ENCODE data around the gene ALDH1B1. TPM values are rescaled to one million over a fixed set of nuclear protein-coding genes. Genes with fewer than 3 reads are reported as not detected.

The ALDH1B1 gene
- total RNA-seq, 2 donors from 2014 or later, result 47.7 to 59.9 TPM

DNA sequence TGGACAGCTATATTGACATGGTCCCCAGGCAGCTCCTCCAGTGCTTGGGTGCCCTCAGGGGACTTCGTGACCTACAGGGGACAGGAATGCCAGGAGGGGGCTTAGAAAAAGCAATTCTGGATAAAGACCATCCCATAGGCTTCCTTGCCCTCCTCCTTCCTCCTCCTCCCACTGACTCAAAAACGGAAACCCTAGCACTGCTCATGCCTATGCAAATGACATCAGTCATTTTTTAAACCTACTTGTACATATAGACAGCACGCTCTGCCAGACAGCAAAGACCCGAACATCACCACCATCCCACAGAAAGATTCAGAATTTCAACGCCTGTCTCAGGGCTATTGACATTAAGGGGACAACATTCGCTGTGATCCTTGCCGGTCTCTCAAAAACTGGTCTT lies 20.8 kb downstream of the ALDH1B1 start:
- H3K4me1 Mint-ChIP-seq, result peaks cover 35% of the 10 kb centered on the region
- Histone ChIP-seq H3K9me3 (ENCODE audit: control insufficient read depth, low read length) (no peaks in the 10 kb centered on the region), H3K27me3 (ENCODE audit: control insufficient read depth, insufficient read depth, low read length, poor library complexity, severe bottlenecking) (peaks cover 72% of the 10 kb centered on the region), H3K36me3 (ENCODE audit: control insufficient read depth, insufficient read depth, low read length) (peaks cover 26% of the 10 kb centered on the region), H3K4me1 (ENCODE audit: control insufficient read depth, insufficient read depth, low read length) (no peaks in the 10 kb centered on the region), H3K27ac (ENCODE audit: low read depth, low read length) (no peak overlapping the region), H3K4me3 (ENCODE audit: low read length) (no peak overlapping the region), H3K9ac (ENCODE audit: extremely low read depth, low read length, poor library complexity, severe bottlenecking) (no peak overlapping the region)
- no peaks in the 10 kb centered on the region for H3K9me3 Mint-ChIP-seq
- no peak for DNase-seq
- TF ChIP-seq, protein P1, sequence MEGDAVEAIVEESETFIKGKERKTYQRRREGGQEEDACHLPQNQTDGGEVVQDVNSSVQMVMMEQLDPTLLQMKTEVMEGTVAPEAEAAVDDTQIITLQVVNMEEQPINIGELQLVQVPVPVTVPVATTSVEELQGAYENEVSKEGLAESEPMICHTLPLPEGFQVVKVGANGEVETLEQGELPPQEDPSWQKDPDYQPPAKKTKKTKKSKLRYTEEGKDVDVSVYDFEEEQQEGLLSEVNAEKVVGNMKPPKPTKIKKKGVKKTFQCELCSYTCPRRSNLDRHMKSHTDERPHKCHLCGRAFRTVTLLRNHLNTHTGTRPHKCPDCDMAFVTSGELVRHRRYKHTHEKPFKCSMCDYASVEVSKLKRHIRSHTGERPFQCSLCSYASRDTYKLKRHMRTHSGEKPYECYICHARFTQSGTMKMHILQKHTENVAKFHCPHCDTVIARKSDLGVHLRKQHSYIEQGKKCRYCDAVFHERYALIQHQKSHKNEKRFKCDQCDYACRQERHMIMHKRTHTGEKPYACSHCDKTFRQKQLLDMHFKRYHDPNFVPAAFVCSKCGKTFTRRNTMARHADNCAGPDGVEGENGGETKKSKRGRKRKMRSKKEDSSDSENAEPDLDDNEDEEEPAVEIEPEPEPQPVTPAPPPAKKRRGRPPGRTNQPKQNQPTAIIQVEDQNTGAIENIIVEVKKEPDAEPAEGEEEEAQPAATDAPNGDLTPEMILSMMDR (conservative IDR thresholded peaks at IDR 0.05), result no peak
- peaks cover 83% of the 10 kb centered on the region for H3K27me3 Mint-ChIP-seq (ENCODE audit: insufficient read depth)
- no peak overlapping the region for H3K4me3 Mint-ChIP-seq
- no peak overlapping the region for H3K27ac Mint-ChIP-seq
- WGBS, 2 experiments (ENCODE audit: insufficient coverage in 1 of 2, insufficient read length in 1 of 2), result 77 to 90% methylated on average over 4 to 7 of the region's 7 CpGs
- peaks cover 16% of the 10 kb centered on the region for H3K36me3 Mint-ChIP-seq (ENCODE audit: low read depth)

DNA sequence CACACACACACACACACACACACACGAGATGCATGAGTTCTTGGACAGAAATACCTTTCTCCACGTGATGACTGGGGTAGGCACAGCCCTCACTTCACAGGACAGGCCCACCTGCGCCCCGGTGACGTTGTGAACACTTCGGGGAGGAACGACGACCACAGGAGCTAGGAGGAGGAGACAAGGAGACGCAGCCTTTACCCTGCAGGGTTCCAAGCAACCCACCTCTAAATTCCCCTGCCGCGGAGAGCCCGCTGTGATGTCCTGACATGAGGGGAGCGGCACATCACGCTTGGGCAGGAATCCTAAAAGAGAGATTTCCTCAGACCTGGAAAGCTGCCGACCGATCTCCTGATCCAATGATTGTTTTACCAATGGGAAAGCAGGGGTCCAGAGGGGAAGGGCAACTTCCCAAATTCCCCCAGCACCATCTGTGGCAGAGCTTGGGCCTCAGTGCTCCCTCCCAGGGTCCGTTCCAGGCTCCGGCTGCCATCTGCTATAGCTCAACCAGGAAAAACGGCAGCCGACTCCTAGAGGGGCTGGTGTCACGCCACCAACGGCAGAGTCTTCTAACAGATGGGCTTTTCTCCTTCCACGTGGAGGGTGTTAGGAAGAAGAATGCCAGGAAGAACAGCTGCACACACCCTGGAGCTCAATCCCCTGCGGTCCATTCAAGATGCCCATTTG lies 21.7 kb downstream of the ALDH1B1 start:
- Histone ChIP-seq H3K36me3 (ENCODE audit: control insufficient read depth, insufficient read depth, low read length) (peaks cover 23% of the 10 kb centered on the region), H3K4me3 (ENCODE audit: low read length) (no peak overlapping the region), H3K9me3 (ENCODE audit: control insufficient read depth, low read length) (no peaks in the 10 kb centered on the region), H3K27ac (ENCODE audit: low read depth, low read length) (no peak overlapping the region), H3K9ac (ENCODE audit: extremely low read depth, low read length, poor library complexity, severe bottlenecking) (no peak overlapping the region), H3K4me1 (ENCODE audit: control insufficient read depth, insufficient read depth, low read length) (no peaks in the 10 kb centered on the region), H3K27me3 (ENCODE audit: control insufficient read depth, insufficient read depth, low read length, poor library complexity, severe bottlenecking) (peaks cover 65% of the 10 kb centered on the region)
- no peak overlapping the region for H3K27ac Mint-ChIP-seq
- no peak for DNase-seq
- H3K27me3 Mint-ChIP-seq (ENCODE audit: insufficient read depth), result peaks cover 77% of the 10 kb centered on the region
- H3K36me3 Mint-ChIP-seq (ENCODE audit: low read depth), result peaks cover 10% of the 10 kb centered on the region
- TF ChIP-seq, protein P1 (conservative IDR thresholded peaks at IDR 0.05), result no peak
- H3K4me1 Mint-ChIP-seq, result peaks cover 40% of the 10 kb centered on the region
- H3K4me3 Mint-ChIP-seq, result no peak overlapping the region
- no peaks in the 10 kb centered on the region for H3K9me3 Mint-ChIP-seq
- 85 to 93% methylated on average over 19 to 24 of the region's 24 CpGs for WGBS, 2 experiments (ENCODE audit: insufficient coverage in 1 of 2, insufficient read length in 1 of 2)

DNA sequence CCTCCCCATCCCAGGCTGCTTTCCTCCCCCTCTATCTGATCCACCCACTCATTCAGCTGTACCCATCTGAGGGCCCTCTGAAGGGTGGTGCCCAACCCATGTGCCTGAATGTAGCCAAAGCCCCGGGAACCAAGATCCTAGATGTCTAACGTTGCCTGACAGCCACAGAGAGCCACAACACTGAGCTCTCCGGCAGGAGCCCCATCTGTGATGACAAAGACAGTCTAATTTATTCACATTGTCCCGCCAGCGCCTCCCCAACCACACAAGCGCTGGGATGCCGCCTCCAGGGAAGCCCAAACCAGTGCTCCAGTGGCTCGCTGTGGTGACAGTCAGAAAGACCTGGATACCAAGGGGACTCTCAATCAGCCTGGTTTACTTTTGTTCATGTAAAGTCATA lies 23.4 kb downstream of the ALDH1B1 start:
- peak overlapping the region; percentile 64 for H3K27ac ChIP-seq (ENCODE audit: low read depth, low read length)
- WGBS, 2 experiments (ENCODE audit: insufficient coverage in 1 of 2, insufficient read length in 1 of 2), result 83 to 92% methylated on average over 5 to 8 of the region's 8 CpGs
- no peaks in the 10 kb centered on the region for H3K4me1 ChIP-seq (ENCODE audit: control insufficient read depth, insufficient read depth, low read length)
- peaks cover 50% of the 10 kb centered on the region for H3K27me3 ChIP-seq (ENCODE audit: control insufficient read depth, insufficient read depth, low read length, poor library complexity, severe bottlenecking)
- Mint-ChIP-seq H3K27ac (no peak overlapping the region), H3K9me3 (no peaks in the 10 kb centered on the region), H3K27me3 (ENCODE audit: insufficient read depth) (peaks cover 70% of the 10 kb centered on the region), H3K36me3 (ENCODE audit: low read depth) (peaks cover 6% of the 10 kb centered on the region), H3K4me3 (no peak overlapping the region), H3K4me1 (peaks cover 44% of the 10 kb centered on the region)
- no peak overlapping the region for H3K9ac ChIP-seq (ENCODE audit: extremely low read depth, low read length, poor library complexity, severe bottlenecking)
- H3K9me3 ChIP-seq (ENCODE audit: control insufficient read depth, low read length), result no peaks in the 10 kb centered on the region
- TF ChIP-seq, protein P1 (conservative IDR thresholded peaks at IDR 0.05), result no peak
- H3K36me3 ChIP-seq (ENCODE audit: control insufficient read depth, insufficient read depth, low read length), result peaks cover 19% of the 10 kb centered on the region
- no peak overlapping the region for H3K4me3 ChIP-seq (ENCODE audit: low read length)
- DNase-seq, result no peak
